Epithelial cell of proximal tubule (primary cell): Measurements from ENCODE around the gene BAIAP2L1. TPM values are rescaled to one million over a fixed set of nuclear protein-coding genes. Genes with fewer than 3 reads are reported as not detected.
A peak's percentile ranks its signal among the peaks of the same experiment; 100 is the strongest.

Experiments used
- DNase-seq: peaks from one replicate; pipeline ENCODE4 v3.0.0-alpha.2; 2011; ENCODE audit warnings: low read depth
- H3K4me3 ChIP-seq: 2 replicates; pipeline ENCODE4 v1.5.1; 2011; ENCODE audit warnings: low read depth, mild to moderate bottlenecking, low read length
- total RNA-seq: library from RNA; depleted of rRNA; stranded (reverse); fragments of >200 nt; gene quantifications from 2 replicates; pipeline ENCODE4 v1.2.3, GENCODE V29; 2015
- TF ChIP-seq, protein P1 (sequence below): conservative IDR thresholded peaks from 2 replicates; pipeline ENCODE4 v1.5.1; 2012; ENCODE audit warnings: low read depth, mild to moderate bottlenecking, low read length

Gene BAIAP2L1
- total RNA-seq, 1 donor from 2014 or later: 46.8 TPM

GRCh38 chr7:98287486-98287959 lies 113.4 kb downstream of the BAIAP2L1 start:
- no peak for DNase-seq
- H3K4me3 ChIP-seq: no peak overlapping the region

GRCh38 chr7:98286701-98287485 lies 114.0 kb downstream of the BAIAP2L1 start:
- no peak for DNase-seq
- TF ChIP-seq, protein P1, sequence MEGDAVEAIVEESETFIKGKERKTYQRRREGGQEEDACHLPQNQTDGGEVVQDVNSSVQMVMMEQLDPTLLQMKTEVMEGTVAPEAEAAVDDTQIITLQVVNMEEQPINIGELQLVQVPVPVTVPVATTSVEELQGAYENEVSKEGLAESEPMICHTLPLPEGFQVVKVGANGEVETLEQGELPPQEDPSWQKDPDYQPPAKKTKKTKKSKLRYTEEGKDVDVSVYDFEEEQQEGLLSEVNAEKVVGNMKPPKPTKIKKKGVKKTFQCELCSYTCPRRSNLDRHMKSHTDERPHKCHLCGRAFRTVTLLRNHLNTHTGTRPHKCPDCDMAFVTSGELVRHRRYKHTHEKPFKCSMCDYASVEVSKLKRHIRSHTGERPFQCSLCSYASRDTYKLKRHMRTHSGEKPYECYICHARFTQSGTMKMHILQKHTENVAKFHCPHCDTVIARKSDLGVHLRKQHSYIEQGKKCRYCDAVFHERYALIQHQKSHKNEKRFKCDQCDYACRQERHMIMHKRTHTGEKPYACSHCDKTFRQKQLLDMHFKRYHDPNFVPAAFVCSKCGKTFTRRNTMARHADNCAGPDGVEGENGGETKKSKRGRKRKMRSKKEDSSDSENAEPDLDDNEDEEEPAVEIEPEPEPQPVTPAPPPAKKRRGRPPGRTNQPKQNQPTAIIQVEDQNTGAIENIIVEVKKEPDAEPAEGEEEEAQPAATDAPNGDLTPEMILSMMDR: no peak
- peak overlapping the region; percentile 22 for H3K4me3 ChIP-seq

More at GRCh38 chr7:98287486-98287959, 113.4 kb downstream of the BAIAP2L1 start:
- TF ChIP-seq, protein P1: no peak

DNA sequence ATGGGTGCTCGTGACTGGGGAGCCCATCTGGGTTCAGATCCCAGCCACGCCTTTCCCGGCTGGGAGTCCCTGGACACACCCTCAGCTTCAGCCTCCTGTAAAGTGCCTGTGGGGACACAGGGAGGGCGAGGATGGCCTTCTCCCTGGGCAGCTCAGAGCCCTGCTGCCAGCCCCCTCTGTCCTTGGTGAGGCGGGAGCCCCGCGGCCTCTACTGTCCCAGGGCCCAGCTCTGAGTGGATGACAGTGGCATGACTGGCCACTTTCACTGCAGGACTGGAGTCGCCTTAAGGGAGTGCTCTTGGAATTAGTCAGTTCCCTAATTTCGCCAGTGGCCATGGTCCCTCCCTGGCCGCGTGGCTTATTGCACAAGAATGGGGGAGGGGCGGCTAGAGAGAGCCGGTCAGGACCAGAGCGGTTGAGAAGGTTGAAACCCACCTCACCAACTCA lies 114.8 kb downstream of the BAIAP2L1 start:
- DNase-seq: no peak
- TF ChIP-seq, protein P1: no peak
- peak overlapping the region; percentile 98 for H3K4me3 ChIP-seq

- peak overlapping the region; percentile 98 for H3K4me3 ChIP-seq
- TF ChIP-seq, protein P1: no peak
- DNase-seq: no peak
Measured at GRCh38 chr7:98285157-98286092, 115.5 kb downstream of the BAIAP2L1 start.

- peak overlapping the region; percentile 98 for H3K4me3 ChIP-seq
- no peak for DNase-seq
- TF ChIP-seq, protein P1: no peak
Measured at GRCh38 chr7:98284335-98285036, 116.4 kb downstream of the BAIAP2L1 start.

GRCh38 chr7:98283887-98284222 lies 117.0 kb downstream of the BAIAP2L1 start:
- TF ChIP-seq, protein P1: no peak
- H3K4me3 ChIP-seq: peak overlapping the region; percentile 98
- no peak for DNase-seq
